ENCODE results near the gene AJAP1.

Gene AJAP1

GRCh38 chr1:4726620-4727341 lies 72.4 kb downstream of the AJAP1 start:
- FAIRE-seq (no peak), DNase-seq (ENCODE audit: insufficient read length, low spot score) (no peak)

- FAIRE-seq, result no peak
These were observed 74.1 kb downstream of the AJAP1 start for GRCh38 chr1:4728319-4729089.

DNA sequence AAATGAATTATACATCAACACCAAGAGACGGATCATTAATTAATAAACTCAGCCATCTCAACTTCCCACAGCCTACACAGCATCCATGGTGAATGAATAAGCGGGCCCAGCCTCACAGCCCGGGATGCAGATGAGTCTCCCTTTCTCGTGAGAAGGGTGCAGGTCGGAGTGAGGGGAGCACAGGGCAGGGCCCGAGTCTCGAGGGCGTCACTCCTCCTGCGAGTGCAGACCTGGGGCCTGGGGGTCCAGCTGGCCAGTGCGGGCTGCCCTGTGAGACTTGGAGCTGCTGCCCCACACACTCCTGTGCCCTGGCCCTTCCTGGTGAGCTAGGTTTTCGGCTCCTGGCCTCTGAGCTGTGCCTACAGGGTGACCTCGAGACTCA lies 74.7 kb downstream of the AJAP1 start:
- DNase-seq (ENCODE audit: insufficient read length, low spot score) (no peak), FAIRE-seq (no peak)

More at GRCh38 chr1:4728319-4729089, 74.1 kb downstream of the AJAP1 start:
- DNase-seq (ENCODE audit: insufficient read length, low spot score), result no peak

DNA sequence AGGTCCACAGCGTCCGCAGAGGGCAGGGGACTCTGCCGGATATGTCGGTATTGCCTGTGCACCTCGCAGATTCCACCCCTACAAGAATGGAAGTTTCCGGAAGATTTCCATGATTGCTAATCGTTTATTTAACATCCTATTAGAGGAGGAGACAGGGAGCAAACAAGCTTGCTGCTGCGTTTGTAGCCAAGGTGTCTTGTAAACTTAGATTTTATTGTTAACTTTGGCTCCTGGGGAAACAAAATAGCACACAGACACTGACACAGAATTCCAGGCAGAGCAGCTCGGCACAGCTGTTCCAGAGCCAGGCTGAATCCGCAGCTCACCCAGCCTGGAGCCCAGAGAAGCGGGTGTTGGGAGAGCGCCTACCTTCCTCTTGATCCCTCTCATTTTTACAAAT lies 75.7 kb downstream of the AJAP1 start:
- DNase-seq (ENCODE audit: insufficient read length, low spot score) (no peak), FAIRE-seq (no peak)

DNA sequence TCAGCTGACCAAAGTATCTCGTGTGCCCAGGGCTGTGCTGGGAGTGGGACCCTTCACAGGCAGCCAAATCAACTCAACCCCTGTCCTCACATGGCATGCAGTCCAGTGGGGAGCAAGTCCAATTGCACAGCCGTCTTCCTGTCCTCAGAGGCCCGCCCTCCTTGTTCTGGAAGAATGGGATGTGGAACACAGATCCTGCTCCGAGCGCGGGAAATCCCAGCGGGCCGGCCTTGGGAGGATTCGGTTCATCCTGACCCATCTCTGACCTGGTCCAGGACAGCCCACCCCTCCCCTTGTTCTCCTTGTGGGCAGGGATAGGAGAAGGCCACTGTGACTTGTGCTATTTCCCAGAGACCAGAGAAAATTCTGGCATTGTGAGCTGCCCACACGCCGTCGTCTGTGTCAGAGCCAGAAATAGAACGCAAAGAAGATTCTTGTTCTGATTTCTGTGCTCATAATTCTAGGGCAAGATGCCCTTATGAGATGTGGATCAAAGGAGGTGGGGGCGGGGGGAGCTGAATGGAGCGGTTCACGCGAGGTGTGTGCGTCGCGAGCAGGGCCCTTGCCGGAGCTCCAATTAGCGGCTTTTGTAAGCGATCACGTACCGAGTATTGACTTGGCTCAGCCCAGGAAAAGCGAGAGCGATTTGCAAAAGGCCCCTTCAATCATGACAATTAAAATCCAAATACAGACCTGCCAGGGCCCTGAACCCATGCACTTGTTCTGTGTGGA lies 79.2 kb downstream of the AJAP1 start:
- DNase-seq (ENCODE audit: insufficient read length, low spot score) (no peak), FAIRE-seq (no peak)

DNA sequence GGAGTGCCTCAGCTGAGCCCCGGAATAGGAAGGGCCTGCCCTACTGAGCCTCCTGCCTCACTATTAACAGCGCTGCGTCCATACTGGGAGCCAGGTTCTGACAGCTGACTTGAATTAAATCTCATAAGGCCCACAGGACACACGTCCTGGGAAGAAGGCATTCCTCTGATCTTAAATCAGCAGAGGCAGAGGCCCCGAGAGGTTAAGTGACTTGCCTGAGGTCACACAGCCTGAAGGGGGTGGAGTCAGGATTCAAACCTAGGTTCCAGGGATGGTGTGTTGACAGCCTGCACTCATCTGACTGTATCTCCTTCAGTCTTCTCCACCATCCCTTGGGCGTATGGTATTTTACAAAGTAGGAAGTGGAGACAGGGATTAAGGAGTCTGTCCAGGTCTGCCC lies 79.8 kb downstream of the AJAP1 start:
- FAIRE-seq (no peak), DNase-seq (ENCODE audit: insufficient read length, low spot score) (no peak)

DNA sequence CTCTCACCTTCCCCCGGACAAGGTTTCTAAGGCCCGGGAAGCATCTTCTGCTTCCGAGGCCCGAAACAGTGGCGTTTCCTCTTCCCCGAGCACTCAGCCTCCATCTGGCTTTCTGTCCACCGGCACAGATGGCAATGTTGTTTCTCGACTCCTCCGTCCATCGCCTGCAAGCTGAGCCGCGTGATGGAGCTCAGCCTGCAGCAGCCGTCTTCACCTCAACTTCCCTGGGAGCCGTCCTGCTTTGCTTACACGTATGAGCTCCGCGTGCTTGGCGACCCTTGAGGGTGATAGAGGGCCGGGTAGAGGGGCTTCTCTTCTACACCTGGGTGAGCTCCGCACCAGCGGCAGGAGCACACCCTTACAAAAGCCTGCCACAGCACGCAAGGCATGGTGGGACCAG lies 80.4 kb downstream of the AJAP1 start:
- DNase-seq (ENCODE audit: insufficient read length, low spot score), result no peak
- no peak for FAIRE-seq

- no peak for DNase-seq (ENCODE audit: insufficient read length, low spot score)
- no peak for FAIRE-seq
These were observed 81.8 kb downstream of the AJAP1 start for GRCh38 chr1:4736254-4736653.

GRCh38 chr1:4741876-4742423 lies 87.5 kb downstream of the AJAP1 start:
- no peak for DNase-seq (ENCODE audit: insufficient read length, low spot score)
- no peak for FAIRE-seq

- FAIRE-seq (no peak), DNase-seq (ENCODE audit: insufficient read length, low spot score) (no peak)
These were observed 89.8 kb downstream of the AJAP1 start for GRCh38 chr1:4743978-4744750.

DNA sequence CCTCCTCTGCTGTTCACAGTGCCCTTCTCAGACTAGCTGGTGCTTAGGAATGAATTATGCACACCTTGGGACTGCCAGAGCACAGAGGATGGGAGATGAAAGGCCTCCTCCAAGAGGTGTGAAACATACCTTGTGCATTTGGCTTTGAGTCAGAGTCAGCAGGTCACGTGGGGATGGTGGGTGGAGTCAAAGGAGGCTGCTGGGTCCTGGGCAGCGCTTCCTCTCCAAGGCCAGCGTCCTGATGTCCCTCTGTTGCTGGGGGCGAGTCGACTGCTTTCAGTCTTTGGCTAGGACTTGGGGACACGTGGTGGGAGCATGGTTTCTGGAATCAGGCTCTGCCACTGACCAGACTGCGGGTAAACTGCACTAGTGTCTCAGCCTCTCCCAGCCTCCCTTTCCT lies 91.2 kb downstream of the AJAP1 start:
- FAIRE-seq (no peak), DNase-seq (ENCODE audit: insufficient read length, low spot score) (no peak)

GRCh38 chr1:4749406-4749805 lies 95.0 kb downstream of the AJAP1 start:
- no peak for DNase-seq (ENCODE audit: insufficient read length, low spot score)
- no peak for FAIRE-seq

GRCh38 chr1:4750177-4750576 lies 95.8 kb downstream of the AJAP1 start:
- FAIRE-seq (no peak), DNase-seq (ENCODE audit: insufficient read length, low spot score) (no peak)

- FAIRE-seq, result no peak
- no peak for DNase-seq (ENCODE audit: insufficient read length, low spot score)
These were observed 97.7 kb downstream of the AJAP1 start for GRCh38 chr1:4752059-4752458.

DNA sequence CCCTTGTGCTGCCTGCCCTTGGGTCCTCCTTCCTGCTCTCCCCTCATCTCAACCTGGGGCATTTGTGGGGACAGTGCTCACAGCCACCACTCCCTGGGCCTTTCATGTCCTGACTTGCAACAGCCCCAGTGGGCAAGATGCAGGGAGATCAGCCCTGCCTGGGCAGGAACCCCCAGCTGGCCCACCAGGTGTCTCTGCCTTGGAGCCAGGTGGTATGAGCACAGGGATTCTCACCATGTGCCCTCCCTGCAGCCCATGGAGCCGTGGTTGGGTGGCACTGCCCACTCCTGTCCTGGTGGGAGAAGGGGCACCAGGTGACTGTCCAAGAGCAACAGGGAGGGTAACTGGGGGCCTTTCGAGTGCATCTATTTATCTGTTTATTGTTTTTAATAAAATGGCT lies 100.4 kb downstream of the AJAP1 start:
- FAIRE-seq (no peak), DNase-seq (ENCODE audit: insufficient read length, low spot score) (no peak)

GRCh38 chr1:4755301-4755845 lies 101.0 kb downstream of the AJAP1 start:
- FAIRE-seq (no peak), DNase-seq (ENCODE audit: insufficient read length, low spot score) (no peak)

DNA sequence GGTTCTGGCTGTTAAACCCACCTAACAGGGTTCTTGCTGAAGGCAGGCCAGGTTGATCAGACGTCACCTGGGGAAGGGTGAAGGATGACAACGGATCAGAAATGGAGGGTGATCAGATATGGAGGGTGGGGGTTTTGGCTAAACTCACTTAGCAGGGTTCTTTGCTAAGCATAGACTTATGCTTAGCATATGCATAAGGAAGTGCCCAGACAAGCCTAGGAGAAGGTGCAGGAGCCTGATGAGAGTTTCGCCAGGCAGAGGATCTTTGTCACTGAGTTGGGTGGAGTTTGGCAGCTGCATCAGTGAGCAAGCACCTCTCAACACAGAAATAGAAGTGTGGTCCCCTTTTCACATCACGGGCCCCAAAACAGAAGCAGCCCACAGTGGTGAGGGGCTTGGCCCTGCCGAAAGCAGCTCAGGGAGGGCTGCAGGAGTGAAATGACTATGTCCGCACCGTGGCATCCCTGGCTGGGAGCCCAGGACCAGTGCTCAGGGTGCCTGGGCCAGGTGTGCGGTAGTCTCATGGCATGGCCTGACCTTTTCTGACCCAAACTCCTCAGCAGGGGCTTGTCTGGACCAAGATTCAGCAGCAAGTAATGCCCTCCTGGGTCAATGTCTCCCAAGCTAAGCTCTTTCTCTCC lies 101.6 kb downstream of the AJAP1 start:
- no peak for DNase-seq (ENCODE audit: insufficient read length, low spot score)
- FAIRE-seq, result no peak

- FAIRE-seq (no peak), DNase-seq (ENCODE audit: insufficient read length, low spot score) (no peak)
These were observed 102.6 kb downstream of the AJAP1 start for GRCh38 chr1:4756851-4757580.

DNA sequence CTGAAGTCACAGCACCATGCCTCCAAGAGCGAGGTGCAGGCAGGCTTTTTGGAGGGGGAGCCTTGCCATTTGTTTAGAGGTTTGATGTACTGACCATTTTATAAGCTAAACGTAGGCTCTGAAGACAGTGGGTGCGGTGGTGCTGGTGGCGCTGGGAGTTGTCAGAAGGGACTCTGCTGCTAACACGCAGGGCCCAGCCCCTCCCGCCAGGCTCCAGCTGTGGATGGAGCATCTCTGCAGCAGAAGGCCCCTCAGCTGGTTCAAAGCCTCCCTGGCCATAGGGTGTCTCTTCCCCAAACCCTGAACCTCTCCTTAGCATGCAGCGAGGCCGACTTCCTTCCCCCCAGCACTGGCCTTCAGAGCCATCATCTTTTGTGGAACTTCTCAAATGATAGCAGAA lies 105.3 kb downstream of the AJAP1 start:
- FAIRE-seq (no peak), DNase-seq (ENCODE audit: insufficient read length, low spot score) (no peak)
